H9 (cell line): ENCODE data around the gene ZBTB20. TPM values are rescaled to one million over a fixed set of nuclear protein-coding genes. Genes with fewer than 3 reads are reported as not detected.

Experiments used
- DNase-seq: peaks from one replicate; pipeline ENCODE4 v3.0.0-alpha.2; 2017
- H2AFZ ChIP-seq: one replicate; pipeline ENCODE4 v1.6.1; 2013; ENCODE audit warnings: mild to moderate bottlenecking, low read length, control low read depth, moderate library complexity
- H2AK5ac ChIP-seq: 2 replicates; pipeline ENCODE4 v1.6.1; 2013; ENCODE audit warnings: low read length, control low read depth, mixed read lengths; ENCODE audit not compliant: insufficient read length
- H2BK120ac ChIP-seq: one replicate; pipeline ENCODE4 v1.6.1; 2013; ENCODE audit warnings: low read depth, mild to moderate bottlenecking, low read length, control low read depth, inconsistent platforms; ENCODE audit not compliant: poor library complexity, severe bottlenecking
- H2BK12ac ChIP-seq: 2 replicates; pipeline ENCODE4 v1.6.1; 2013; ENCODE audit warnings: low read length, control low read depth, mixed read lengths, low read depth; ENCODE audit not compliant: insufficient read length
- H2BK15ac ChIP-seq: 2 replicates; pipeline ENCODE4 v1.6.1; 2013; ENCODE audit warnings: low read depth, low read length, control low read depth
- H2BK20ac ChIP-seq: one replicate; pipeline ENCODE4 v1.6.1; 2013; ENCODE audit warnings: low read depth, mild to moderate bottlenecking, low read length, control low read depth, inconsistent platforms; ENCODE audit not compliant: poor library complexity, severe bottlenecking
- H2BK5ac ChIP-seq: 2 replicates; pipeline ENCODE4 v1.6.1; 2013; ENCODE audit warnings: low read length, control low read depth, mixed read lengths; ENCODE audit not compliant: insufficient read length
- H3K14ac ChIP-seq: 2 replicates; pipeline ENCODE4 v1.6.1; 2013; ENCODE audit warnings: low read length, control low read depth; ENCODE audit not compliant: insufficient read depth
- H3K18ac ChIP-seq: 2 replicates; pipeline ENCODE4 v1.6.1; 2013; ENCODE audit warnings: low read depth, mild to moderate bottlenecking, mixed read lengths, low read length, control low read depth; ENCODE audit not compliant: insufficient read length
- H3K23ac ChIP-seq: 2 replicates; pipeline ENCODE4 v1.6.1; 2013; ENCODE audit warnings: low read length, control low read depth, mixed read lengths, low read depth; ENCODE audit not compliant: insufficient read length
- H3K23me2 ChIP-seq: 2 replicates; pipeline ENCODE4 v1.6.1; 2013; ENCODE audit warnings: low read depth, mild to moderate bottlenecking, mixed read lengths, low read length, control low read depth; ENCODE audit not compliant: insufficient read length, poor library complexity, severe bottlenecking
- H3K27ac ChIP-seq: 2 replicates; pipeline ENCODE4 v1.5.1; 2013; ENCODE audit warnings: low read length, control low read depth, mixed read lengths, low read depth; ENCODE audit not compliant: insufficient read length
- H3K27me3 ChIP-seq: 2 replicates; pipeline ENCODE4 v1.6.1; 2013; ENCODE audit warnings: low read length, control low read depth, inconsistent platforms; ENCODE audit not compliant: insufficient read depth
- H3K4ac ChIP-seq: 2 replicates; pipeline ENCODE4 v1.6.1; 2013; ENCODE audit warnings: low read depth, mild to moderate bottlenecking, control low read depth, inconsistent platforms, low read length, moderate library complexity
- H3K4me1 ChIP-seq: 2 replicates; pipeline ENCODE4 v1.6.1; 2013; ENCODE audit warnings: low read length, control low read depth, inconsistent platforms; ENCODE audit not compliant: insufficient read depth
- H3K4me2 ChIP-seq: 2 replicates; pipeline ENCODE4 v1.6.1; 2013; ENCODE audit warnings: low read length, control low read depth, mixed read lengths; ENCODE audit not compliant: insufficient read length, insufficient read depth
- H3K56ac ChIP-seq: 2 replicates; pipeline ENCODE4 v1.6.1; 2013; ENCODE audit warnings: low read depth, mild to moderate bottlenecking, mixed read lengths, low read length, control low read depth; ENCODE audit not compliant: insufficient read length
- H3K79me1 ChIP-seq: 2 replicates; pipeline ENCODE4 v1.6.1; 2013; ENCODE audit warnings: low read depth, mild to moderate bottlenecking, moderate library complexity, low read length, control low read depth, inconsistent platforms; ENCODE audit not compliant: insufficient read depth, poor library complexity, severe bottlenecking
- H3K79me2 ChIP-seq: 2 replicates; pipeline ENCODE4 v1.6.1; 2013; ENCODE audit warnings: low read length, control low read depth, inconsistent platforms; ENCODE audit not compliant: insufficient read depth
- H3K9ac ChIP-seq: 2 replicates; pipeline ENCODE4 v1.6.1; 2013; ENCODE audit warnings: low read length, control low read depth, mixed read lengths; ENCODE audit not compliant: insufficient read length; ENCODE audit errors: extremely low read depth
- H3K9me3 ChIP-seq: one replicate; pipeline ENCODE4 v1.6.1; 2013; ENCODE audit warnings: low read depth, low read length, inconsistent platforms; ENCODE audit not compliant: control insufficient read depth
- H3T11ph ChIP-seq: one replicate; pipeline ENCODE4 v1.6.1; 2013; ENCODE audit warnings: mild to moderate bottlenecking, low read length, control low read depth, inconsistent platforms
- H4K20me1 ChIP-seq: one replicate; pipeline ENCODE4 v1.6.1; 2013; ENCODE audit not compliant: control insufficient read depth, insufficient read length, insufficient read depth
- H4K5ac ChIP-seq: 2 replicates; pipeline ENCODE4 v1.6.1; 2013; ENCODE audit warnings: low read depth, mild to moderate bottlenecking, mixed read lengths, low read length, control low read depth; ENCODE audit not compliant: insufficient read length
- H4K8ac ChIP-seq: replicated peaks from 2 replicates; pipeline ENCODE4 v1.6.1; 2013; ENCODE audit warnings: low read length, control low read depth, mixed read lengths, low read depth; ENCODE audit not compliant: insufficient read length
- H4K91ac ChIP-seq: 2 replicates; pipeline ENCODE4 v1.6.1; 2013; ENCODE audit warnings: low read depth, mild to moderate bottlenecking, moderate library complexity, mixed read lengths, low read length, control low read depth; ENCODE audit not compliant: insufficient read length
- H3K27ac Mint-ChIP-seq, 3 experiments: 2 replicates in 2 of 3; 3 replicates in 1 of 3; pipeline ENCODE4 v1.8.0; 2020 to 2021; ENCODE audit warnings: mixed read lengths in 3 of 3, mild to moderate bottlenecking in 1 of 3, moderate library complexity in 1 of 3
- H3K27me3 Mint-ChIP-seq: 2 replicates; pipeline ENCODE4 v1.8.0; 2021; ENCODE audit warnings: low read depth, mild to moderate bottlenecking, moderate library complexity, mixed read lengths
- H3K36me3 Mint-ChIP-seq, 3 experiments: 2 replicates in 2 of 3; 3 replicates in 1 of 3; pipeline ENCODE4 v1.8.0; 2020 to 2021; ENCODE audit warnings: low read depth in 3 of 3, mixed read lengths in 3 of 3; ENCODE audit not compliant: insufficient read depth in 1 of 3
- H3K4me1 Mint-ChIP-seq, 2 experiments: 2 replicates each; pipeline ENCODE4 v1.8.0; 2020; ENCODE audit warnings: mixed read lengths in 2 of 2
- H3K4me3 Mint-ChIP-seq, 2 experiments: 2 replicates in 1 of 2; 3 replicates in 1 of 2; pipeline ENCODE4 v1.8.0; 2020 to 2021; ENCODE audit warnings: mild to moderate bottlenecking in 2 of 2, mixed read lengths in 2 of 2, moderate library complexity in 1 of 2
- H3K9me3 Mint-ChIP-seq, 2 experiments: 2 replicates in 1 of 2; 3 replicates in 1 of 2; pipeline ENCODE4 v1.8.0; 2020; ENCODE audit warnings: mild to moderate bottlenecking in 2 of 2, mixed read lengths in 2 of 2, moderate library complexity in 1 of 2
- WGBS: extraction: QIAGEN DNeasy Blood & Tissue Kit; methylation state at CpG from one replicate; pipeline ENCODE4 v1.1.7; 2013; ENCODE audit warnings: missing lambda C conversion rate, low lambda C conversion rate, mixed read lengths; ENCODE audit not compliant: insufficient read length; ENCODE audit errors: extremely low coverage; 5-methylcytosine and 5-hydroxymethylcytosine counted together
- total RNA-seq: library from RNA; stranded (reverse); gene quantifications from 2 replicates; pipeline ENCODE4 v1.2.1, GENCODE V29; 2021
- TF ChIP-seq, protein P1 (sequence below): fragments of 200-600 bp; sonication (generic); conservative IDR thresholded peaks from 3 replicates; pipeline ENCODE4 v1.8.0; 2021; ENCODE audit warnings: antibody characterized with exemption, mild to moderate bottlenecking

The ZBTB20 gene
- total RNA-seq, 1 experiment from 2014 or later, result 0.70 TPM

DNA sequence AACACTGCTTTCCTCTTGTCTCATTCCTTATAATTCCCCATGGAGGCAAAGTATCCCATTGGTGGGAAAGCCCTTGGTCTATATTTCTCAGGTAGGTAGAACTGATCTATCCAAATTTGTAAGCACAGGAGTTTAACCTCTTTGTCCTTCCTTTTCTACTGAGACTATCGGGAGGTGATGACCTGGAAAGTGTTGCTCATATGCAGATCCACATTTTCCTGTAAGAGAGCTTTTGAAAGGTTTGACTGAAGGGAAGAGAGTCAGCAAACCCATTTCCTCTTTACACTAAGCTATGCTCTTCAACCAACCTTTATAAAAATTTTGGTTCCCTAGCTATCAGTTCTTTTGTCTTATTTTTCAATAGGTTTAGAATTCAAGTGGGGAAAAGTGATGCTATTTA is 652.6 kb downstream of the ZBTB20 start:
- no peak overlapping the region for H3K23ac ChIP-seq
- no peak overlapping the region for H4K5ac ChIP-seq
- H3K56ac ChIP-seq, result no peak overlapping the region
- H3K4me1 ChIP-seq, result no peaks in the 10 kb centered on the region
- H3K27ac ChIP-seq, result no peak overlapping the region
- Mint-ChIP-seq H3K36me3 (no peaks in the 10 kb centered on the region), H3K4me1 (peaks cover 0 to 6% of the 10 kb centered on the region in 2 experiments; a peak in 3 of 4 replicates), H3K27me3 (no peaks in the 10 kb centered on the region), H3K4me3 (no peak overlapping the region), H3K9me3 (no peaks in the 10 kb centered on the region), H3K27ac (no peak overlapping the region)
- no peak overlapping the region for H2BK12ac ChIP-seq
- no peak overlapping the region for H2BK120ac ChIP-seq
- H3K23me2 ChIP-seq, result no peaks in the 10 kb centered on the region
- no peaks in the 10 kb centered on the region for H3K79me1 ChIP-seq
- no CpG with 5 or more reads among the region's 1 CpG for WGBS
- no peaks in the 10 kb centered on the region for H3K27me3 ChIP-seq
- no peak overlapping the region for H4K8ac ChIP-seq
- H2BK15ac ChIP-seq, result no peak overlapping the region
- H4K91ac ChIP-seq, result no peak overlapping the region
- no peaks in the 10 kb centered on the region for H4K20me1 ChIP-seq
- no peaks in the 10 kb centered on the region for H3K9me3 ChIP-seq
- no peak overlapping the region for H3K9ac ChIP-seq
- H3K4ac ChIP-seq, result no peak overlapping the region
- H3K79me2 ChIP-seq, result no peaks in the 10 kb centered on the region
- no peak overlapping the region for H2AK5ac ChIP-seq
- H2AFZ ChIP-seq, result no peak overlapping the region
- H3K14ac ChIP-seq, result no peak overlapping the region
- no peak overlapping the region for H3K4me2 ChIP-seq
- H2BK5ac ChIP-seq, result no peak overlapping the region
- DNase-seq, result no peak
- TF ChIP-seq, protein P1, sequence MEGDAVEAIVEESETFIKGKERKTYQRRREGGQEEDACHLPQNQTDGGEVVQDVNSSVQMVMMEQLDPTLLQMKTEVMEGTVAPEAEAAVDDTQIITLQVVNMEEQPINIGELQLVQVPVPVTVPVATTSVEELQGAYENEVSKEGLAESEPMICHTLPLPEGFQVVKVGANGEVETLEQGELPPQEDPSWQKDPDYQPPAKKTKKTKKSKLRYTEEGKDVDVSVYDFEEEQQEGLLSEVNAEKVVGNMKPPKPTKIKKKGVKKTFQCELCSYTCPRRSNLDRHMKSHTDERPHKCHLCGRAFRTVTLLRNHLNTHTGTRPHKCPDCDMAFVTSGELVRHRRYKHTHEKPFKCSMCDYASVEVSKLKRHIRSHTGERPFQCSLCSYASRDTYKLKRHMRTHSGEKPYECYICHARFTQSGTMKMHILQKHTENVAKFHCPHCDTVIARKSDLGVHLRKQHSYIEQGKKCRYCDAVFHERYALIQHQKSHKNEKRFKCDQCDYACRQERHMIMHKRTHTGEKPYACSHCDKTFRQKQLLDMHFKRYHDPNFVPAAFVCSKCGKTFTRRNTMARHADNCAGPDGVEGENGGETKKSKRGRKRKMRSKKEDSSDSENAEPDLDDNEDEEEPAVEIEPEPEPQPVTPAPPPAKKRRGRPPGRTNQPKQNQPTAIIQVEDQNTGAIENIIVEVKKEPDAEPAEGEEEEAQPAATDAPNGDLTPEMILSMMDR, result no peak
- no peak overlapping the region for H3K18ac ChIP-seq
- no peak overlapping the region for H3T11ph ChIP-seq
- no peak overlapping the region for H2BK20ac ChIP-seq
